HEK293T (cell line): ENCODE data around the gene ZNF558.
A peak's percentile ranks its signal among the peaks of the same experiment; 100 is the strongest.

ENCODE experiments used
- CTCF ChIA-PET: fragments of 350-600 bp; formaldehyde crosslinking; extraction: SDS; loops from one replicate; lab custom pipeline; 2021; ENCODE audit warnings: antibody characterized with exemption, inconsistent platforms; lab: Yijun Ruan, JAX
- POLR2A ChIA-PET: fragments of 350-600 bp; formaldehyde crosslinking; extraction: SDS; loops from one replicate; lab custom pipeline; 2020; ENCODE audit warnings: antibody characterized with exemption, inconsistent platforms; lab: Yijun Ruan, JAX
- DNase-seq: peaks from one replicate; pipeline ENCODE4 v3.0.0; 2012; ENCODE audit warnings: mixed read lengths; ENCODE audit errors: extremely low spot score
- ARNT ChIP-seq: fragments of 450-650 bp; IDR thresholded peaks from 2 replicates; pipeline ENCODE4 v1.6.1; 2017; ENCODE audit warnings: mild to moderate bottlenecking
- BHLHE40 ChIP-seq: fragments of 450-650 bp; IDR thresholded peaks from 2 replicates; pipeline ENCODE4 v1.6.1; 2016; ENCODE audit warnings: mild to moderate bottlenecking, moderate library complexity, borderline replicate concordance
- CTBP1 ChIP-seq: fragments of 450-650 bp; IDR thresholded peaks from 2 replicates; pipeline ENCODE4 v1.6.1; 2016; ENCODE audit warnings: borderline replicate concordance
- ELF4 ChIP-seq: fragments of 450-650 bp; IDR thresholded peaks from 2 replicates; pipeline ENCODE4 v1.6.1; 2017; ENCODE audit warnings: antibody characterized with exemption
- FOXA1 ChIP-seq: fragments of 450-650 bp; IDR thresholded peaks from 2 replicates; pipeline ENCODE4 v1.6.1; 2016; ENCODE audit warnings: mild to moderate bottlenecking
- FOXK2 ChIP-seq: fragments of 450-650 bp; IDR thresholded peaks from 2 replicates; pipeline ENCODE4 v1.6.1; 2016; ENCODE audit warnings: mild to moderate bottlenecking
- FOXM1 ChIP-seq: fragments of 450-650 bp; IDR thresholded peaks from 2 replicates; pipeline ENCODE4 v1.6.1; 2017; ENCODE audit warnings: mild to moderate bottlenecking, borderline replicate concordance
- HDGF ChIP-seq: fragments of 450-650 bp; IDR thresholded peaks from 2 replicates; pipeline ENCODE4 v1.6.1; 2017; ENCODE audit warnings: antibody characterized with exemption, borderline replicate concordance
- L3MBTL2 ChIP-seq: fragments of 450-650 bp; conservative IDR thresholded peaks from 2 replicates; pipeline ENCODE4 v1.6.1; 2016; ENCODE audit warnings: mild to moderate bottlenecking
- LEF1 ChIP-seq: fragments of 450-650 bp; IDR thresholded peaks from 2 replicates; pipeline ENCODE4 v1.6.1; 2017; ENCODE audit warnings: mild to moderate bottlenecking, borderline replicate concordance
- NFRKB ChIP-seq: fragments of 450-650 bp; IDR thresholded peaks from 2 replicates; pipeline ENCODE4 v1.6.1; 2016; ENCODE audit warnings: mild to moderate bottlenecking, moderate library complexity
- PKNOX1 ChIP-seq: fragments of 450-650 bp; IDR thresholded peaks from 2 replicates; pipeline ENCODE4 v1.6.1; 2016
- SP1 ChIP-seq: fragments of 450-650 bp; IDR thresholded peaks from 2 replicates; pipeline ENCODE4 v1.6.1; 2017
- SUZ12 ChIP-seq: fragments of 450-650 bp; IDR thresholded peaks from 2 replicates; pipeline ENCODE4 v1.6.1; 2016; ENCODE audit warnings: mild to moderate bottlenecking
- TARDBP ChIP-seq: fragments of 450-650 bp; IDR thresholded peaks from 2 replicates; pipeline ENCODE4 v1.6.1; 2016
- ZNF384 ChIP-seq: fragments of 450-650 bp; IDR thresholded peaks from 2 replicates; pipeline ENCODE4 v1.6.1; 2016

The ZNF558 gene

GRCh38 chr19:8832132-8833021 is at the start of gene ZNF558, which contains the start of gene MBD3L1:
TSS of gene ZNF558 (minus strand) at chr19:8832304. CDS start at chr19:8822659, 9,645 bp downstream.
TSS of gene MBD3L1 (plus strand) at chr19:8832377. CDS start at chr19:8842679, 10,302 bp downstream.
- no peak for TF ChIP-seq FOXK2
- TF ChIP-seq NFRKB = no peak
- TF ChIP-seq HDGF = no peak
- TF ChIP-seq L3MBTL2 = no peak
- TF ChIP-seq CTBP1 = no peak
- no peak for TF ChIP-seq PKNOX1
- TF ChIP-seq ELF4 = no peak
- ChIA-PET CTCF (no interaction called here), POLR2A (interaction anchor here (0.9 kb wide), 1 partner anchor 16 kb away, joined by 3 read pairs; no protein-coding TSS in a partner anchor)
- no peak for DNase-seq

GRCh38 chr19:8881512-8881911 is 49.4 kb upstream of the ZNF558 start:
- TF ChIP-seq FOXM1 (no peak), FOXK2 (no peak), SUZ12 (no peak), ELF4 (no peak), BHLHE40 (no peak)
- DNase-seq = no peak
- ChIA-PET POLR2A (no interaction called here), CTCF (no interaction called here)

GRCh38 chr19:8880868-8881488 is 48.9 kb upstream of the ZNF558 start:
- TF ChIP-seq SUZ12 (no peak), FOXK2 (no peak), FOXM1 (no peak), NFRKB (no peak), TARDBP (no peak), BHLHE40 (no peak), ELF4 (no peak), HDGF (no peak), LEF1 (no peak), ARNT (no peak), ZNF384 (no peak), FOXA1 (no peak), L3MBTL2 (no peak), PKNOX1 (no peak), CTBP1 (no peak), SP1 (no peak)
- DNase-seq = no peak
- POLR2A ChIA-PET = no interaction called here
- CTCF ChIA-PET = no interaction called here

- POLR2A ChIA-PET = no interaction called here
- CTCF ChIA-PET = no interaction called here
- peak; percentile 10 for DNase-seq
- no peak for TF ChIP-seq BHLHE40
- TF ChIP-seq PKNOX1 = no peak
- TF ChIP-seq LEF1 = no peak
- TF ChIP-seq FOXA1 = no peak
- no peak for TF ChIP-seq ELF4
- TF ChIP-seq TARDBP = no peak
- no peak for TF ChIP-seq ZNF384
Observed at GRCh38 chr19:8877854-8878705, 46.0 kb upstream of the ZNF558 start.

GRCh38 chr19:8866344-8866743 is 34.2 kb upstream of the ZNF558 start:
- DNase-seq = no peak
- ChIA-PET POLR2A (no interaction called here), CTCF (no interaction called here)
- TF ChIP-seq FOXK2 = no peak
- no peak for TF ChIP-seq LEF1
- TF ChIP-seq L3MBTL2 = no peak
- no peak for TF ChIP-seq ELF4
- TF ChIP-seq FOXA1 = no peak
- TF ChIP-seq FOXM1 = no peak

GRCh38 chr19:8858260-8858659 is 26.2 kb upstream of the ZNF558 start:
- CTCF ChIA-PET = no interaction called here

More at GRCh38 chr19:8858260-8858659, 26.2 kb upstream of the ZNF558 start:
- no peak for TF ChIP-seq ELF4
- no peak for TF ChIP-seq FOXM1
- no peak for TF ChIP-seq TARDBP
- no peak for TF ChIP-seq LEF1
- no peak for TF ChIP-seq ZNF384
- no peak for TF ChIP-seq CTBP1
- no peak for TF ChIP-seq FOXK2
- TF ChIP-seq PKNOX1 = no peak
- TF ChIP-seq FOXA1 = no peak
- no peak for TF ChIP-seq L3MBTL2
- TF ChIP-seq ARNT = no peak
- DNase-seq = no peak
- POLR2A ChIA-PET = no interaction called here
